Stimulated activated CD4-positive, alpha-beta T cell treated with anti-CD3 and anti-CD28 coated beads, TNF-alpha, amount 100 ng/mL, for 48 hours (primary cell): ENCODE data around the gene BTBD2.
A peak's percentile ranks its signal among the peaks of the same experiment; 100 is the strongest.
"Not testable (repeated sequence)": the region's sequence is repeated elsewhere in the genome, so short reads cannot be mapped to it uniquely, and the experiment has no call there.

Experiments
- DNase-seq, 3 donors: peaks; one replicate each; pipeline ENCODE4 v3.0.0-alpha.2; 2020; ENCODE audit warnings: low read depth in 3 of 3

The BTBD2 gene

DNA sequence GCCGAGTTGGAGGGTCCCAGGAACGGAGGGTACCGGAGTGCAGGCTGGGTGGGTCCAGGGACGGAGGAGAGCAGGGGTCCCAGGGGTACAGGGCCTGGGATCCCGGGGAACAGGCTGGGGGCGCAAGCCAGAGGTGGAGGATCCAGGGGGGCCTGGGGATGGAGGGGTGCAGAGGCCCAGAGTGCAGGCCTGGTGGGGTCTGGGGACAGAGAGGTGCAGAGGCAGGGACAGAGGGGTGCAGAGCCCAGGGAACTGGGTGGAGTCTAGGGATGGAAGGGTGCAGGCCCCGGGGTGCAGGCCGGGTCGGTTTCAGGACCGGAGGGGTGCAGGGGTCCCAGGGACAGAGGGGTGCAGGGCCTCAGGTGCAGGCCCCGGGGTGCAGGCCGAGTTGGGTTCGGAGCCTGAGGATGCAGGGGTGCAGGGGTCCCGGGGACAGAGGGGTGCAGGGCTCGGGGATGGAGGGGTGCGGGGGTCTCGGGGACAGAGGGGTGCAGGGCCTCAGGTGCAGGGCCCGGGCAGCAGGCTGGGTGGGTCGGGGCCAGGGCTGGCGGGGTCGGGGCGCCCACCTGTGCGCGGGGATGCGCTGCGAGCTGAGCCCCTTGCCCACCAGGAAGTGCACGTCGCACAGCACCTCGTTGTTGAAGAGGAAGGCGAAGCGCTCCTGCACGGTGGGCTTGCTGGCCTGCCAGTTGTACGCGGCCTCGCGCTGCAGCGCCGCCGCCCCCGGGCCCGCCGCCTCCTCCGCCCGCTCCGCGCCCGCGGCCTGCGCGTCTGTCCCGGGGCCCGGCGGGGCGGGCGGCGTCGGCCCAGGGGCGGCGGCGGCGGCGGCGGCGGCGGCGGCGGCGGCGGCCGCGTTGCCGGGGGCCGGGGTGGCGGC, 545 bp downstream of the BTBD2 start:
- DNase-seq: no peak

DNA sequence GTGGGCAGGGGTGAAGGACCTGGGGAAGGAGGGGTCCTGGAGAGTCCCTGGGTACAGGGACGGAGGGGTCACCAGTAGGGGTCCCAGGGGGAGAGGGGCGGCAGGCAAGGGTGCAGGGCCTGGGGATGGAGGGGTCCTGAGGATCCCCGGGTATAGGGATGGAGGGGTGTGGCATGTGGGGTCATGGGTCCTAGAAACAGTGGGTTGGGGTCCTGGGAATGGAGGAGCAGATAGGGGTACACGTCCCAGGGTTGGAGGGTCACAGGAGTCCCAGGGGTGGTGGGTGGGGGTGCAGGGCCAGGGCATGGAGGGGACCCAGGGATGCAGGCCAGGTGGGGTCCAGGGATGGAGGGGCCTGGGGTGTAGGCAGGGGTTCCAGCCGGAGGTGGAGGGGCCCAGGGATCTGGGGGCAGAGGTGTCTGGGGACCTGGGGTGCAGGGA, 1.4 kb downstream of the BTBD2 start:
- DNase-seq: no peak

DNA sequence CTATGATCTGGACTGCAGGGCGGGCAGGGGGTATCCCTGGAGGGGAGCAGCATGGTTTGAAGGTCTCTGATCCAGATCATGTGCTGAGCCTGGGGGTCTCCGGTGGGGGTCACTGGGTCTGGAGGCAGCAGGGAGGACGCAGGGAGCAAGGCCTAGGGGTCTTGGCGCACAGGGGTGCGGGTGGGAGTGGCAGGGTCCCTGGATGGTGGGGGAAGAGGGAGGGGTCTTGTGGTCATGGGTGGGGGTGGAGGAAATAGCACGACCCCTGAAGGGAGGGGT, 1.9 kb downstream of the BTBD2 start:
- no peak for DNase-seq

DNA sequence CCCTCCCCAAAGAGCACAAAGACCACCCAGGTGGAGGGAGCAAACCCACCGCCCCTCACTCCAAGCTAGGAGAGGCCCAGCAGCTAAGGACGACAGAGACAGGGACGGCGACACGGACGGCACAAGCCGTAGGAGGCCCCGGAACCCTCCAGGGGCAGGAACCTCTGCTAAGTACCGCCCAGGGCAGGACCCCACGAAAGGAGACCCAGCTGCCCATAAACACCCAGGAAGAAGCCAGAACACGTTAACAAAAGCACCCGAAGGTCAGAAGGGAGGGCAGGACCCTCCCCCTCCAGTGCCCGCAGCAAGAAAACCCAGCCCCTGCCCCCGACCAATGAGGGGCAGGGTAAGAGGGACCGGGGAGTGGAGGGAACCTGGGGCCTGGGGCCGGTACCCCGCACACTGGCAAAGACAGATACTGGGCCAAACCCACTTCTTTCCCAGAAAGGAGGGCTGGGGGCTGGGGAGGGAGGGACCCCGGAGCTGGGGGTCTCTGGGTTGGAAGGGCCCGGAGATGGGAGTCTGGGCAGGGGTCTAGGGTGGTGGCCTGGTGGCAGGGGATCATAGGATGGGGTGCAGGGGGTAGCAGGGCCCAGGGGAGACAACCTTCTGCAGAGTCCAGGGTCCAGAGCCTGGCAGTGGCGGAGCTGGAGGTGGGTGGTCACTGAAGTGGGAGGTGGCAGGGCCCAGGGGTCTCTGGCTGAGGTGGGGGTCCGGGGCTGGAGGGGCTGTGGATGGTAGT, 2.4 kb downstream of the BTBD2 start:
- DNase-seq: no peak

DNA sequence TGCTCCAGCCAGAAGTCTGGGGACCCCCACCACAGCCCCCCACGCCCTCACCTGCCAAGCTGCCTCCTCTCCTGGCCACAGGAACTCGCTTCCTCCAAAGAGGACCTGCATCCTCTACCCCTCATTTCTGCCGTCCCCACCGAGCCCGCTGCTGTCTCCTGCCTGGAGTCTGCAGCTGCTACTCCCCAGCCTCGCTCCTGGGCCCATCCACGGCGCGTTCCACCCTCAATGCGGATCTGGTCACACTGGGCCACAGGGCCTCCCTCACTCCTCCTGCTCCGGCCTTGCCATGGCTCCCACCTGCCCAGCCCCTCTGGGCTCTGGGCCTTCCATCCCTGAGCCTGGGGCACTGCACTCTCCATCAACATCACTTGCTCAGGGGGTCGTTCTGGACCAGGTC, 4.3 kb downstream of the BTBD2 start:
- no peak for DNase-seq

DNA sequence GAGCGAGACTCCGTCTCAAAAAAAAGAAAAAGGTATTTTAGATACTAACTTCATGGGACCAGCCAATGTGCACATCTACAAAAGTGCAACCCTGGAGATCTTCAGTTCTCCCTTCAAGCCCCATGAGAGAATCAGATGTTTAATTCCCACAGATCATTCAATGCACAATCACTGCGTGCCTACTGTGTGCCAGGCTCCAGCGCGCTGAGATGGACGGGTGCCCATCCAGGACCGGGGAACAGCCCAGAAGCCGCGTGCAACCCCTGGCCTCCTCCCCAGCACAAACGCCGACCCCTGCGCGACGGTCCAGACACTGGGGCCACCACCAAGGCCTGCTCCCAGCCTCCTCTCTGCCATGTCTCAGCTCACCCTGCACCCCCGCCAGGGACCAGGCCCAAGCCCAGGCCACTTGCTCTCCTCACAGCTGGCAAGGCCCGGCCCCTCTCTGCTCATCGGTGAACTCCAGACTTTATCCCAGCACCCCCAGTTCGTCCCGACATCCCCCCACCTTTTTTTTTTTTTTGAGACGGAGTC, 5.3 kb downstream of the BTBD2 start:
- DNase-seq: no peak

DNA sequence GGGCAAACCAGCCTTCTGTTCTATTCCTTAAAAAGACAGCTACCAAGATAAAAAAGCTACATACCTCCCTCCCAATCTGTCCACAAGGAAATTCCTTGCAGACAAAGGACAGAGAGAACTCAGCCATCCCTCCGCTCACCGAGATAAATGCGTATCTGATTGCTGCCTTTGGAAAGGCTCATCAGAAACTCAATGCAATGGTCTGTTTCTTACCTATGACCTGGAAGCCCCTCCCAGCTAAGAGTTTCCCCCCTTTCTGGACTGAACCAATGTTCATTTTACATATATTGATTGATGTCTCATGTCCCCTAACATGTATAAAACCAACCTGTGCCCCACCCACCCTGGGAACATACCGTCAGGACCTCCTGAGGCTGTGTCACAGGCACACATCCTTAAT, 11.6 kb downstream of the BTBD2 start:
- no peak for DNase-seq

DNA sequence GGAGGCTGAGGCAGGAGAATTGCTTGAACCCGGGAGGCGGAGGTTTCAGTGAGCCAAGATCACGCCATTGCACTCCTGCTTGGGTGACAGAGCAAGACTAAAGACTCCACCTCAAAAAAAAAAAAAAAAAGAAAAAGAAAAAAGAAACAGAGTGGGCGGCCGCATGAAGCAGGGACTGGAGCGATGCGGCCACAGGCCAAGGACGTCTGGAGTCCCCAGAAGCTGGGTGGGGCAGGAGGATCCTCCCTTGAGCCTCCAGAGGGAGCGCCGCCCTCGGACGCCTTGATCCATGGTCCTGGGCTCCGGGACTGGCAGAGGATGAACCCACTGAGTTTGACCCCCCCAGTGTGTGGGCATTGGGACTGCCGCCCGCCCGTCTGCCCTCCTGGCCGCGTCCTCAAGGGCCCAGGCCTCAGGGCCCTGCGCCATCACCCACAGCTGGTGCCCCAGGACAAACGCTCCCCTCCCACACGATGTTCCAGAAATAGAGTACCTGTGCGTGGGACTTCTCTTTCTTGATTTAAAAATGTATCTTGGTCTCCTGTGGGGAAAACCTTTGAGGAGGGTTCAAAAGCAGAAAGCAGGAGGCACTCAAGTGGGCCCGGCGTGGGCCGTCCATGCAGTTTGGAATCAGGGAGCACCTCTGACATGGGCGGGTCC, 15.5 kb downstream of the BTBD2 start:
- DNase-seq: no peak

DNA sequence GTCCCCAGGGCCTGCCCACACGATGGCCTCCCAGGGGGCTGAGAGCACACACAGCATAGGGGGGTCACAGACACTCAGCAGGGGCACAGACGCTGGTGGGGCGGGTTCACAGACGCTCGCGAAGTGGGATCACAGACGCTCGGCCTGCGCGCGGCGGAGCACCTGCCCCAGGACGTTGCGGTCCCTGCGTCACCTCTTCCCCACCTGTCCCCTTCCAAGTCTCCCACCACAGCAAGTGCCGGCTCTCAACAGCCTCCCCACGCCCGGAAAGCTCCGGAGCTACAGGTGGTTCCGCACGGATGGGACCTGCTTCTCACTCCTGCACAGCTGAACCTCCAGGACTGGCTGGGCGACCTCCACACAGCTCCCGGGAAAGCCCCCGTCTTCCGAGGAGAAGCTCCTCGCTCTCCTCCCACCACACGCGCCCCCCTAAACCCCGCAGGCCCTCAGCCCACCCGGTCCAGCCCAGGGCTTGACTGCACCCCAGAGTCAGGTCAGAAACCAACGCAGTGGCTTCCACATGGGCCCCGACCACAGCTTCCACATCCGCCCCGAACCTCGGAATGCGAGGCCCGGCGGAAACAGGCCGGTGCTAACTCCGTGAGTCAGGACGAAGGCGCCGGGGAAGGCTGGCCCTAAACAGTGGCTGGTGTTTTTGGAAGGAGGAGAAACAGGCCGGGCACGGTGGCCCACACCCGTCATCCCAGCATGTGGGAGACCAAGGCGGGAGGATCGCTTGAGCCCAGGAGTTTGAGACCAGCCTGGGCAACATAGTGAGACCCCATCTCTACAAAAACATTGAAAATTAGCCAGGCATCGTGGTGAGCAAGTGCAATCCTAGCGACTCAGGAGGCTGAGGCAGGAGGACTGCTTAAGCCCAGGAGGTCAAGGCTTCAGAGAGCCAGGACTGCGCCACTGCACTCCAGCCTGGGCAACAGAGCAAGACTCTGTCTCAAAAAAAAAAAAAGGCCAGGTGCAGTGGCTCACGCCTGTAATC, 16.5 kb downstream of the BTBD2 start:
- no peak for DNase-seq

DNA sequence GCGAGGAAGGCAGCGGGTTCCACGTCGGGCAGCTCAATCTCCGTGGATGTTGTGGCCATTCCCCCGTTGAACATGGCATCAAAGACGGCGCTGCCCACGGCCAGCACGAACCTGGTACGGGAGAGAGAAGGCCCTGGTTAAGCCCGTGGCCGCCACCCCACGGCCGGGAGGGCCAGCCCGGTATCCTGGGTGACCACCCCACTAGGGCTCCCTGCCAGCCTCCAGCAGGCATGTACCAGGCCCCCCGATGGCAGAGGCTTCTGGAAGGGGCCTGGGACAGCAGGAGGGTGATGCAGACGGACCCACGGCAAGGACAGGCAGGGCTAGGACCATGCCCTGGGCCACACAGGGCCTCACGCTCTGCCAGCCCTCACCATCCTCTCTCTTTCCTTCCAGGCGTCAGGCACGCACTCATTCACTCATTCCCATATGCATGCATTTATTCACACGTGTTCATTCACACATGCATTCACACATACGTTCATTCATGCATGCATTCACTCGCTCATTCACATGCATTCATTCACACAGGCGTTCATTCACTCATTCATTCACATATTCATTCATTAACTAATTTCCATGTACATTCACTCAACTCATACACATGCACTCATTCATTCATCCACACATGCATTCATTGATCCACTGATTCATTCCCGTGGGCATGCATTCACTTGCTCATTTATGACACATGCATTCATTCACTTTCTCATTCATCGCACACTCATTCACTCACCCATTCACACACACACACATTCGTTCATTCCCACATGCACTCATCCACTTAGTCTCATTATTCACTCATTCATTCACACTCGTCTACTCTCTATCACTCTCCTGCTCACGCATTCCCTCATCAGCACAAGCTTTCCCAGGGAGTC, 17.9 kb downstream of the BTBD2 start:
- DNase-seq: no peak

DNA sequence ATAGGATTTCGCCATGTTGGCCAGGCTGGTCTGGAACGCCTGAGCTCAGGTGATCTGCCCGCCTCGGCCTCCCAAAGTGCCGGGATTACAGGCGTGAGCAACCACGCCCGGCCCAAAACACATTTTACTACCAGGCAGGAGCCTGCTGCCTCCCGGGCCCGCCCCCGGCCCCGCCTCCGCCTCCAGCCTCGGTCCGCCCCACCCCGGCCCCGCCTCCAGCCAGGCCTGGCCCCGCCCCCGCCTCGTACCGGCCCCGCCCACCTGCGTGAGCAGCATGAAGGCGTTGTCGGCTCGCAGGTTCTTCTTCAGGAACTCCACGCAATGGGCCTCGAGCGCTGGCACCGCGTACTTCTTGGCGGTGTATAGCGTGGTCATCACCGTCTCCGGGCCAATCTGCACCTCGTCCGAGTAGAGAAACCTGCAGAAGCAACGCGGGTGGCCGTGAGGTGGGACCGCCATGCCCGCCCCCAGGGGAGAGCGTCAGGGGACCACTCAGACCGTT, 22.7 kb downstream of the BTBD2 start:
- DNase-seq: peak in 1 of 3 donors; percentile 27

DNA sequence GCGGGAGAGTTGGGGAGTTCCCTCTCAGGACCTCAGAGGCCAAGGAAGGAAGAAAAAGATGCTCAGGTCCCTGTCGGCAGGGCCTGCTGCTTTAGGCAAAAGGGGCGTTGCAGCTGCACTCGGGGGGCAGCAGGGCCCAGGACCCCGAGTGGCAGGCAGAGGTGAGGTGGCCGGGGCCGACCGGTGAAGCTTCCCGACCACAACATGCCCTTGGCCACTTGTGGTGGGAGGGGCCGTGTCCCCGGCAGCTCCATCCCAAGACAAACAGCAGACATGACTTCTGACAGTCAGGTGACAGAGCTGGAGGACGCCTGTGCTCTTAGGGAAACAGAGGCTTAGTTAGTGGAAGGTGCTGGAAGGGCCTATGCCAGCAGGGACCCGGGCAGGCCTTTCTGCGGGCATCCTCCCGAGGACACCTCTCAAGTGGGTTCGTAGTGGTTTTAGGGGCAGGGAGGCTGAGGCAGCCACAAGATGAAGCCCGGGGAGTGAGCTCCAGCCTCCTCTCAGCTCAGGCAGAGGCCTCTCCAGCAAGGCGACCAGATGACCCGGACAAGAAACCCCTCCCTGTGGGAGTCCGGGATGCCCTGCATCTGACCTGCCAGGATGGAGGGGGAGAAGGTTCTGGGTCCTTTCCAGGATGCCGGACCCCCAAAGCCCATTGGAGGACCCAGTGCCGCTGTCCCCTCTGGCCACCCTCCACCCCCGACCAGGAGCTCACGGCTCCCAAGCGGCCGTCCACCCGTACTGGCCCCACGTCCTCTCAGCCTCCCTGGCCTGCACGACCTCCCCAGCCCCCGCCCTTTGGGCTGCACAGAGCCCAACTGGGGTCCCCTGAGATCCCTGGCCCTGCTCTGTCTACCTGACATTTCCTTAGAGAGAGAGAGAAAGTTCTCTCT, 24.2 kb downstream of the BTBD2 start:
- no peak for DNase-seq

DNA sequence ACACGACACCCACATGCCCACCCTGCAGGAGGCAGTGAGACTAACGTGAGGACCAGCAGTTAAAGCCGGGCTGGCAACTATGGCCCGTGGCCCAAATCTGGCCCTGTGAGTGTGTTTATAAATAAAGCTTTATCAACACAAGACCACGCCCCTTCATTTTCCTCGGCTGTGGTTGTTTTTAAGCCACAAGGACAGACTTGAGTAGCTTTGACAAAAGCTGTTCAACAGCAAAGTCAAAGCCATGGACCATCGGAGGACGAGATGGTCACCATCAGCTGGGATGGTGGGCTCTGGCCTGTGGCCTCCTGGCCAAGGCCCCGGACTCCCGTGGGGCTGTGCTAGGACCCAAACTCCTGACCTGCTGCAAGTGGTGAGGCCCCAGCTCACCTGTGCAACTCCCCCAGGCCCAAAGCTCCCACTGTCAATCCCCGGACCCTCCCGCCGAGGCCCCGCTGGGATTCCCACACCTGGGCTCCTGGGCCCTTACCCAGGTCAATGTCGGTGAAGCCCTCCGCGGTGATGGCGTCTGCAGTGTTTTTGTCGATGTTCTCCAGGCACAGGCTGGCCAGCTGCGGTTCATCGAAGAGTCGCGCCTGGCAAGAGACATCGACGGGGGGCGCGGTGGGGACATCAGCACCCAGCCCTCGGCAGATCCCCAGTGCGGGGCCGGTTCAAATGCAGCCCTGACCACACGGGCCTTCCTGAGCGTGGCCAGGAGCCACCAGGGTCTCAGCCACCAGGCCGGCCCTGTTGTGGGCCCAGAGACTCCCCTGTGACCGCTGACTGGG, 25.1 kb downstream of the BTBD2 start:
- no peak for DNase-seq

DNA sequence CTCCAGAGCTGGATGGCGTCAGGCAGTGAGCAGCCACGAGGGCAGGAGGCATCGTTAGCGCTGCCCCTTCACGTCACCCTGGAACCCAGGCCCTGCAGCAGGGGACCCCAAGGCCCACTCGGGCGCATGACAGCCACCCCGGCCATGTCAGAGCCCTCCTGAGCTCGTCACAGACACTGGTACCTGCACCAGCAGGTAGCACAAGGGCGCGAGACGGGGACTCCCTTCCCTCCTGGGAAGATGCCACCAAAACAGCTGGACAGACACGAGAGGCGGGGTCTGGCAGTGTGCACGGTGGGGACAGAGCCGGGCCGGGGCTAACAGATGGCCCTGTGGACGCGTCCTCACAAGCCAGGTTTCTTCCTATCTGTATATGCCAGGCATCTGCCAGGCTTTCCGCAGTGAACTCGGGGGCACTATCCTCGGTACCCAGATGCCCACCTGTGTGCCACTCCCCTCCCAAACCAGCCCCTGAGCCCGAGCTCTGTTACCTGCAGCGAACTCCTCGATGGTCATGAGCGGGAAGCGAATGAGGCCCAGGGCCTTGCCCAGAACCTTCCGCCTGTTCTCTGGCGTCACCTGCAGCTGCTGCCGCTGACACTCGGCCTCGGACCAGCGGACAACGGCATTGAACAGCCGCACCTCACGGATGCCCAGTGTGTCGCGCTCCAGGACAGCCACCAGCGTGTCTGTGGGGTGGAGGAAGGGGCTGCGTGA, 25.8 kb downstream of the BTBD2 start:
- DNase-seq: no peak

DNA sequence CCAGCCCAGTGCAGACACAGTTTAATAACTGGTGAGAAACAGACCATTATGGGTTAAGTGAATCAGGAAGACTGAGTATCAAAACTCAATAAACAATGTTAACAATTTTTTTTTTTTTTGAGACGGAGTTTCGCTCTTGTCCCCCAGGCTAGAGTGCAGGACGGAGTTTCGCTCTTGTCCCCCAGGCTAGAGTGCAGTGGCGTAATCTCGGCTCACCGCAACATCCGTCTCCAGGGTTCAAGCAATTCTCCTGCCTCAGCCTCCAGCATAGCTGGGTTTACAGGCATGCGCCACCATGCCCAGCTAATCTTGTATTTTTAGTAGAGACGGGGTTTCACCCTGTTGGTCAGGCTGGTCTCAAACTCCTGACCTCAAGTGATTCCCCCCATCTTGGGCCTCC, 27.1 kb downstream of the BTBD2 start:
- not testable (repeated sequence) for DNase-seq

DNA sequence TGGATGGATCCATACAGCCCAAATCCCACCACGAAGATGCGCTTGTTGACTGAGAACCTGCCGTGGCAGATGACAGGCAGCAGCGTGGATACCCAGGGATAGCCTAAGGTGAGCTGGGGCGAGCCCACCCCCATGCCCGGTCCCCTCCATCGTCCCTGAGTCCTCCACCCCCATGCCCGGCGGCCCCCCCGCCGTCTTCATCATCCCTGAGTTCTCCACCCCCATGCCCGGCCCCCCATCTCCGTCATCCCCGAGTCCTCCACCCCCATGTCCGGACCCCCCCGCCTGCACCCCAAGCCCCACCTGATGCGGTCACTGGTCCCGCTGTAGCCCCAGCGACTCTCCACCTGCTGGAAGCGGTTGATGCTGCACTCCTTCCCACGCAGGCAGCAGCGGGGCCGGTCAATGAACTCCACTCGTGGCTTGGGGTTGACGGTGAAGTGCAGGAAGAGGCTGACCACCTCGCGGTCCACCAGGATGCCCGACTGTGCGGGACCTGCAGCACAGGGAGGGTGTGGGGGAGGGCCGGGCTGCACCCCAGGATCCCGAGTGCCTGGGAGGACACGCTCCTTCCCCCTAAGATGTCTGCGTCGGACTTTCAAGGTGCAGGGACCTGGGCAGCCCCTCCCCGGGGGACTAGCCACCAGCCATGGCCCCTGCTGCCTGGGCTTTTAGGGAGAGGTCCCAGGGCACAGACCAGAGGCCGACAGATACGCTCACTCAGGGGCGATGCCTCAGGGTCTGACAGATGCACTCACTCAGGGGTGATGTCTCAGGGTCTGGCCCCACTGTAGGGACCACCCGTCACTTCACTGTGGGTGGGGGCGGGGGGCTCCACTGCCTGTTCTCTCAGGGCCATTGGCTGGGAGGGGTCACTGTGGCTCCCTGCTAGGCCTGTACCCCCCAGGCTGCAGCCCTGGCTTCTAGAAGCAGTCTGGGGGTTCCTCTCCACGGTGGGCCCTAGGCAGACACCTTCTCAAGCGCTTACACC, 28.0 kb downstream of the BTBD2 start:
- no peak for DNase-seq
